HG03558 (cell line): ENCODE measurements around the gene PAQR7.

Source experiments
- ATAC-seq: cut with Tn5 transposase; IDR thresholded peaks from one replicate; pipeline ENCODE4 v1.9.1; 2021; ENCODE audit warnings: moderate number of reproducible peaks; ENCODE audit not compliant: unreplicated experiment; ENCODE audit errors: extremely low read depth

Gene PAQR7

GRCh38 chr1:25904943-25905679 is 29.6 kb upstream of the PAQR7 start:
- ATAC-seq, result no peak

DNA sequence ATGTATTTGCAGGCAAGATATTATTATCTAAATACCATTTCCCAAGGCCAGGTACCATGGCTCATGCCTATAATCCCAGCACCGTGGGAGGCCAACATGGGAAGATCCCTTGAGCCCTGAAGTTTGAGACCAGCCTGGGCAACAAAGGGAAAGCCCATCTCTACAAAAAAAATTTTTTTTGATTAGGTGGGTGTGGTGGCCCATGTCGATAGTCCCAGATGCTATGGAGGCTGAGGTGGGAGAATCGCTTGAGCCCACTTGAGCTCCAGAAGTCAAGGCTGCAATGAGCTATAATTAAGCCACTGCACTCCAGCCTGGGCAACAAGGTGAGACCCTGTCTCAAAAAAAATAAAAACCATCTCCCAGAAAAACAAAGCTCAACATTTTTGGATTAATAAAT is 28.5 kb upstream of the PAQR7 start:
- no peak for ATAC-seq

DNA sequence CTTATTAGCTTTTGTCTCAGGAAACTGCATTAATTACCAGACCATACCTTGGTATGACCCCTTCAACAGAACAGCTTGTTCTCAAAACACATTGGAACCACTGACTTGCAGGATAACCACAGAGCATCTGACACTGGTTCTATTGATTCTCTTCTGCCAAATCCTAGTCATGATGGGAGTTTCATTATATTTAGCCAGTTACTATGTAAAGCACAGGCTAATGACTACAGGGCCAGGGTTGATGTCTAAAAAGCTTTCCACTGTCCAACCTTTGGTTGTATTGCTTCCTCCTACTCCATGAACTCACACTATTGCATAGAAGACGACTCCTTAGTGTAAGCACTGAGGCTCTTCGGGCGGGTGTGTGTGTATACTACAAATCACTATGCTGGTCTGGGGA is 27.0 kb upstream of the PAQR7 start:
- no peak for ATAC-seq

GRCh38 chr1:25900219-25900618 is 24.7 kb upstream of the PAQR7 start:
- no peak for ATAC-seq

- ATAC-seq, result no peak
Measured at GRCh38 chr1:25899792-25900191, 24.3 kb upstream of the PAQR7 start.

GRCh38 chr1:25898223-25899015 is 22.9 kb upstream of the PAQR7 start:
- no peak for ATAC-seq

GRCh38 chr1:25897754-25898153 is 22.2 kb upstream of the PAQR7 start:
- ATAC-seq, result no peak

DNA sequence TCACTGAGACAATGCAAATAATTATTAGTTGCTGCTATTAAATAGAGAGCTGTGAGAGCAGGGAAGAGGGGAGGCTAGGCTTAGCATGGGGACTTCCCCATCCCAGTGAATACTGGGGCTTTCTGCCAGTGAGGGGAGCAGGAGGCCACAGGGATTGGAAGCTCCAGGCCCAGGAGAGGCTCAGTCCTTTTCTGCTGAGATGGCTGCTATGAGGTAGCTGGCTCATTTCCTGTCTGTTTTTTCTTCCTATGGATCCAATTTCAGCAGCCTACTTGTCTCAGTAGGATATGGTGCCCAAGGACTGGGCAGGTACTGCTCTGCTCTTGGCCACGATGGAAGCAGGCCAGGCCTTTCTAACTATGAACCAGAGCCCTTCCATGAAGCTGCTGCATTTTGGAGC is 20.8 kb upstream of the PAQR7 start:
- no peak for ATAC-seq

- no peak for ATAC-seq
Measured at GRCh38 chr1:25895365-25895990, 20.0 kb upstream of the PAQR7 start.

GRCh38 chr1:25893116-25893515 is 17.6 kb upstream of the PAQR7 start:
- no peak for ATAC-seq

- no peak for ATAC-seq
Measured at GRCh38 chr1:25891606-25892005, 16.1 kb upstream of the PAQR7 start.

DNA sequence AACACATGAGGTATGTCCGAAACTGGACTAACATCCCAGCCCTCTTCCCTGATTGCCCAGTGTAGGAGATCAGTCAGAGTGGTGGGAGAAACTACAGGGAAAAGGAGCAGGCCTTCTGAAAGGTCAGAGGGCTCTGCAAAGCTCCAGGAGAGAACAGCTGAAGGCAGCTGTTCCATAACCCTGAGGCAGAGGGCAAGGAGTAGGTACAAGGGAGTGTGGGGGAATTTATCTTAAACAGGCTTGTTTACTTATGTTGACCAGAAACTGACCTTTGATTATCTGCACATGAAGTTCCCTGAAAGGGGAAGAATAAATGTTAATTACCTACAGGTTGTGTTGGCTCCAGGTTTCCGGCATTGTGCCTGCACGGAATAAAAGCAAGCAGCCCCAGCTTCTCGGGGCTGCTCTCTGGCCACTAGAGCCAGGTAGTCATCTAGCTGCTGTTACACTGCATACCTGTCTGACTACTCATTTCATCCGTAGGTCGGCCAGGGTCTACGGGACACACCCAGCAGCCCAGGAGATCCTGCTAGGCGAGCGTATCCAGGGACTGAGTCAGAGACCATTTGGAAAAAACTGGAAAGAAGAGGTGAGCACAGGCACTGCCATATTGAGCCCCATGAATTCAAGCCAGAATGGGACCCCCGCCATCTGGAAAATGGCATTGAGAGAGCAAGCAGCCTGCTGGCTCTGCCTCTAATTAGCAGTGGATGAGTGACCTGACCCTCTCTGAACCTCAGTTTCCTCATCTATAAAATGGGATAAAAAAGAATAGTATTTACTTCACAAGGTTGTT is 14.9 kb upstream of the PAQR7 start:
- no peak for ATAC-seq

GRCh38 chr1:25889470-25889869 is 14.0 kb upstream of the PAQR7 start:
- no peak for ATAC-seq

DNA sequence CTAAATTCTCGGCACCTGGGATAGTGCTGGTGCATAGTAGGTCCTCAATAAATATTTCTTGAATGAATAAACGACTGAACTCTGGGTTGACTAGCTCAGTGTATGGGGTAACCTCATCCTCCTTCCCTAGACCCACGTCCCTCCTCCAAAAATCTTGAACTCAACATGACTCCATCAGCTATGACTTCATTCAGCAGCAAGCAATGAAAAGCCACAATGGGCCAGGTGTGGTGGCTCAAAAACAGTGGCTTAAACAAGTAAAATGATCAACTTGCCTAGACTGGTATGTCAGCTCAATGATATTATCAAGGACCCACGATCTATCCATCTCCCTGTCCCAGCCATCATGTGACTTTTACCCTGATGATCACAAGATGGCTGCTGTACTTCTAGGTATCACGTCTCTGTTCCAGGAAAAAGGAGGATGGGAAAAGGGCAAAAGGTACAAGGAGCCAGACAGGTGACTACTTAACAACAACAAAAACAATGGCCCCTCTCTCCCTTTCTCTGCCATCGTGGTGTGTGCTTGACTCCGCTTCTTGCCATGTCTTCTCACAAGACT is 13.0 kb upstream of the PAQR7 start:
- no peak for ATAC-seq

- no peak for ATAC-seq
Measured at GRCh38 chr1:25885602-25886001, 10.1 kb upstream of the PAQR7 start.

DNA sequence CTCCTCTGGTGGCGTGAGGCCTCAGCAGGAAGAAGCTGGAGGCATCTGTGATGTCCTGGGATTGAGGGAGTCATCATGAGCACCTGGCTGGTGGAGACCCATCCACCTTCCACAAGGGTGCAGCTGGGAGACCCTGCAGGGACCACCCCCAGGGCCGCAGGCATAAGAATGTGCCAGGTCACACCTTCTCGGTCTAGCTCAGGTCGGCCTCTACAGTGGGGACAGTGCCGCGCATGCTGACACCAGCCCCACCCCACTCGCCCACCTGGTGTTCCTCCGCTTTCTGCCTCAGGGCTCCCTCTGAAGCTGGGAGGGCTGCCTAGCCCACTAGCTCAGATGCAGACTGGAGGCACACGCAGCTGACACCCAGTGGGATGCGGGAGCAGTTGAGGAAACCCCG is 5.8 kb upstream of the PAQR7 start:
- ATAC-seq, result no peak

- ATAC-seq, result no peak
Measured at GRCh38 chr1:25880518-25880917, 5.0 kb upstream of the PAQR7 start.

- no peak for ATAC-seq
Measured at GRCh38 chr1:25879675-25880074, 4.2 kb upstream of the PAQR7 start.

DNA sequence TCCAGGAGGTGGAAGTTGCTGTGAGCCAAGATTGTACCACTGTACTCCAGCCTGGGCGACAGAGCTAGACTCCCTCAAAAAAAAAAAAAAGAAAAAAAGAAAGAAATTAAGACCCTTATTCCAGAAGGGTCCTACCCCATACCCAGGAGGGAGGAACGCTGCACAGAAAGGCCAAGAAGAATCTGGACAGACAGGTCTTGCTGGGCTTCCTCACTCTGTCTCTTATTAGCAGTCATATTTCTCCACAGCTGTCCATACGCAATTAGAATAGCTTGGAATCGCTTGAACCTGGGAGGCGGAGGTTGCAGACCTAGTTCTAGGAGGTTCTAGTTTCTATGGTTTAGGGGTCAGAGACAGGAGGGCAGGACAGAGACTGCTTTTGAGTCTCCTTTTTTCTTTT is 3.2 kb upstream of the PAQR7 start:
- no peak for ATAC-seq

GRCh38 chr1:25877155-25877554 is 1.6 kb upstream of the PAQR7 start:
- no peak for ATAC-seq
